ENCODE data around the gene PTP4A2.

DNA sequence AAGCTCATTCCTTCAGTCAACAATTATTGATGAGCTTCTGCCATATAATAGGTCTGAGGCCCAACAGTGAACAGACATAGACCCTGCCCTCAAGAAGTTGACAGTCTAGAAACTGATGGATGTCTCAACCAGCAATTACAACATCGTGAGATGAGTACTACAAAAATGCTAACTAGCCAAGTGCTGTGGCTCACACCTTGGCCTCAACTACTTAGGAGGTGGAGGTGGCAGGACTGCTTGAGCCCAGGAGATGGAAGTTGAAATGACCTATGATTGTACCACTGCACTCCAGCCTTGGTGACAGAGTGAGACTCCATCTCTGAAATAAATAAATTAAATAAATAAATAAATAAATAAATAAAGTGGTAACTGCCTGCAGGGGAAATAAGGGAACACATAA lies 11.7 kb upstream of the PTP4A2 start:
- TF ChIP-seq, protein P1, sequence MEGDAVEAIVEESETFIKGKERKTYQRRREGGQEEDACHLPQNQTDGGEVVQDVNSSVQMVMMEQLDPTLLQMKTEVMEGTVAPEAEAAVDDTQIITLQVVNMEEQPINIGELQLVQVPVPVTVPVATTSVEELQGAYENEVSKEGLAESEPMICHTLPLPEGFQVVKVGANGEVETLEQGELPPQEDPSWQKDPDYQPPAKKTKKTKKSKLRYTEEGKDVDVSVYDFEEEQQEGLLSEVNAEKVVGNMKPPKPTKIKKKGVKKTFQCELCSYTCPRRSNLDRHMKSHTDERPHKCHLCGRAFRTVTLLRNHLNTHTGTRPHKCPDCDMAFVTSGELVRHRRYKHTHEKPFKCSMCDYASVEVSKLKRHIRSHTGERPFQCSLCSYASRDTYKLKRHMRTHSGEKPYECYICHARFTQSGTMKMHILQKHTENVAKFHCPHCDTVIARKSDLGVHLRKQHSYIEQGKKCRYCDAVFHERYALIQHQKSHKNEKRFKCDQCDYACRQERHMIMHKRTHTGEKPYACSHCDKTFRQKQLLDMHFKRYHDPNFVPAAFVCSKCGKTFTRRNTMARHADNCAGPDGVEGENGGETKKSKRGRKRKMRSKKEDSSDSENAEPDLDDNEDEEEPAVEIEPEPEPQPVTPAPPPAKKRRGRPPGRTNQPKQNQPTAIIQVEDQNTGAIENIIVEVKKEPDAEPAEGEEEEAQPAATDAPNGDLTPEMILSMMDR (IDR thresholded peaks at IDR 0.05): no peak
- no peak for TF ChIP-seq ZFX (IDR thresholded peaks at IDR 0.05; ENCODE audit: borderline replicate concordance)

All from 22Rv1 (cell line).